CMK (cell line): ENCODE measurements around the gene WSB2.

Source experiments
- DNase-seq: peaks from one replicate; pipeline ENCODE4 v3.0.0-alpha.2; 2010; ENCODE audit warnings: low read depth

Gene WSB2

GRCh38 chr12:117986705-117987469 is 74.1 kb downstream of the WSB2 start:
- no peak for DNase-seq

GRCh38 chr12:117985182-117985581 is 75.8 kb downstream of the WSB2 start:
- DNase-seq: no peak
